OCI-LY7 (cell line): ENCODE measurements around the gene TIGIT.

ENCODE experiments used
- CTCF ChIP-seq: fragments of 200-600 bp; sonication (generic); conservative IDR thresholded peaks from 2 replicates; pipeline ENCODE4 v1.5.1; 2014; ENCODE audit warnings: mild to moderate bottlenecking, antibody characterized with exemption, low read length, moderate library complexity, mixed read lengths
- EZH2phosphoT487 ChIP-seq: fragments of 200-600 bp; sonication (generic); IDR thresholded peaks from 2 replicates; pipeline ENCODE4 v1.6.1; 2018; ENCODE audit warnings: low read depth, borderline replicate concordance, mild to moderate bottlenecking, mixed run types, antibody characterized with exemption, low read length, moderate library complexity, mixed read lengths

- TF ChIP-seq CTCF = no peak
- no peak for TF ChIP-seq EZH2phosphoT487
These were observed 21.6 kb upstream of the TIGIT start for GRCh38 chr3:114272271-114272670.
